ENCODE data around the gene IL21R.
"Not testable (repeated sequence)": the region's sequence is repeated elsewhere in the genome, so short reads cannot be mapped to it uniquely, and the experiment has no call there.

The IL21R gene

DNA sequence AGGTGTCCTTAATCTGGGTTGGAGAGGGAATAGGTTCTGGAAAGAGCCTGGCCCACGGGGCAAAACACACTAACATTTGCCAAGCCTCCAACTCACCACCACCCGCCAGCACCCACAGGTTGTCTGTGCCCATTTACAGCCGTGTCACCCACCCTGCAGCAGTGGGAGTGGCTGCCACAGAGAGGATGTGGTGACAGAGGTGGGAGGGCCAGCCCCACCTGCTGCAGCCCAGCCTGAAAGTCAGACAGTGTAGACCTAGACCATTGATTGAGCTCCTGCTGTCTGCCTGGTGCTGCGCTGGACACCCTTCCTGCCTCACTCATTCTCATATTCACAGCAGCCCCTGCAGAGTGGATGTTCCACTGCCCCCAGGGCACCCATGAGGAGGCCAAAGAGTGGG lies 44.7 kb downstream of the IL21R start:
- peak; percentile 75 for DNase-seq (ENCODE audit: low read depth)

DNA sequence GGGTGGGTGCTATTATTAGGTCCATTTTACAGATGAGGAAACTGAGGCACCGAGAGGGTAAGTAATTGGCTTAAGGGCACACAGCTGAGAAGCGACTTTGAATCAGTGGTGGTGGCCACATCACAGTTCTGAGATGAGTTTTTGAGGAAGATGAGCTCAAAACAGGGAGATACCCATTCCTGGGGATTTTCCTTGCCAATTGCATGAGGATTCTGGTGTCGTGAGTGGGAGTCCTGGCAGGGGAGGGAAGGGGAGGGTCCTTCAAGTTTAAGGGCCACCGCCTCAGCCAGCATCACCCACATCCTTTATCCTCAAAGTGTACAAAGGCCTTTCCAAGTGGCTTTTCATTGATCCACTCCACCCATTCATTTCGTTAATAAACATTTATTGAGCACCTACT lies 45.3 kb downstream of the IL21R start:
- no peak for DNase-seq (ENCODE audit: low read depth)

DNA sequence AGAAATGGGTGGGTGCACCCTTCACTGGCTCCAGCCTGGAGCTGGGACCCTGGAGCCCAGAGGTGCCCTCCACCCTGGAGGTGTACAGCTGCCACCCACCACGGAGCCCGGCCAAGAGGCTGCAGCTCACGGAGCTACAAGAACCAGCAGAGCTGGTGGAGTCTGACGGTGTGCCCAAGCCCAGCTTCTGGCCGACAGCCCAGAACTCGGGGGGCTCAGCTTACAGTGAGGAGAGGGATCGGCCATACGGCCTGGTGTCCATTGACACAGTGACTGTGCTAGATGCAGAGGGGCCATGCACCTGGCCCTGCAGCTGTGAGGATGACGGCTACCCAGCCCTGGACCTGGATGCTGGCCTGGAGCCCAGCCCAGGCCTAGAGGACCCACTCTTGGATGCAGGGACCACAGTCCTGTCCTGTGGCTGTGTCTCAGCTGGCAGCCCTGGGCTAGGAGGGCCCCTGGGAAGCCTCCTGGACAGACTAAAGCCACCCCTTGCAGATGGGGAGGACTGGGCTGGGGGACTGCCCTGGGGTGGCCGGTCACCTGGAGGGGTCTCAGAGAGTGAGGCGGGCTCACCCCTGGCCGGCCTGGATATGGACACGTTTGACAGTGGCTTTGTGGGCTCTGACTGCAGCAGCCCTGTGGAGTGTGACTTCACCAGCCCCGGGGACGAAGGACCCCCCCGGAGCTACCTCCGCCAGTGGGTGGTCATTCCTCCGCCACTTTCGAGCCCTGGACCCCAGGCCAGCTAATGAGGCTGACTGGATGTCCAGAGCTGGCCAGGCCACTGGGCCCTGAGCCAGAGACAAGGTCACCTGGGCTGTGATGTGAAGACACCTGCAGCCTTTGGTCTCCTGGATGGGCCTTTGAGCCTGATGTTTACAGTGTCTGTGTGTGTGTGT lies 46.8 kb downstream of the IL21R start:
- no peak for DNase-seq (ENCODE audit: low read depth)

DNA sequence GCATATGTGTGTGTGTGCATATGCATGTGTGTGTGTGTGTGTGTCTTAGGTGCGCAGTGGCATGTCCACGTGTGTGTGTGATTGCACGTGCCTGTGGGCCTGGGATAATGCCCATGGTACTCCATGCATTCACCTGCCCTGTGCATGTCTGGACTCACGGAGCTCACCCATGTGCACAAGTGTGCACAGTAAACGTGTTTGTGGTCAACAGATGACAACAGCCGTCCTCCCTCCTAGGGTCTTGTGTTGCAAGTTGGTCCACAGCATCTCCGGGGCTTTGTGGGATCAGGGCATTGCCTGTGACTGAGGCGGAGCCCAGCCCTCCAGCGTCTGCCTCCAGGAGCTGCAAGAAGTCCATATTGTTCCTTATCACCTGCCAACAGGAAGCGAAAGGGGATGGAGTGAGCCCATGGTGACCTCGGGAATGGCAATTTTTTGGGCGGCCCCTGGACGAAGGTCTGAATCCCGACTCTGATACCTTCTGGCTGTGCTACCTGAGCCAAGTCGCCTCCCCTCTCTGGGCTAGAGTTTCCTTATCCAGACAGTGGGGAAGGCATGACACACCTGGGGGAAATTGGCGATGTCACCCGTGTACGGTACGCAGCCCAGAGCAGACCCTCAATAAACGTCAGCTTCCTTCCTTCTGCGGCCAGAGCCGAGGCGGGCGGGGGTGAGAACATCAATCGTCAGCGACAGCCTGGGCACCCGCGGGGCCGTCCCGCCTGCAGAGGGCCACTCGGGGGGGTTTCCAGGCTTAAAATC lies 47.6 kb downstream of the IL21R start:
- DNase-seq (ENCODE audit: low read depth), result peak; percentile 53

DNA sequence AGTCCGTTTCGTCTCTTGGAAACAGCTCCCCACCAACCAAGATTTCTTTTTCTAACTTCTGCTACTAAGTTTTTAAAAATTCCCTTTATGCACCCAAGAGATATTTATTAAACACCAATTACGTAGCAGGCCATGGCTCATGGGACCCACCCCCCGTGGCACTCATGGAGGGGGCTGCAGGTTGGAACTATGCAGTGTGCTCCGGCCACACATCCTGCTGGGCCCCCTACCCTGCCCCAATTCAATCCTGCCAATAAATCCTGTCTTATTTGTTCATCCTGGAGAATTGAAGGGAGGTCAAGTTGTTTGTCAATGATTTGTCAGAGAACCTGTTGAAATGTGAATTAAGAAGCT lies 48.2 kb downstream of the IL21R start:
- no peak for DNase-seq (ENCODE audit: low read depth)

DNA sequence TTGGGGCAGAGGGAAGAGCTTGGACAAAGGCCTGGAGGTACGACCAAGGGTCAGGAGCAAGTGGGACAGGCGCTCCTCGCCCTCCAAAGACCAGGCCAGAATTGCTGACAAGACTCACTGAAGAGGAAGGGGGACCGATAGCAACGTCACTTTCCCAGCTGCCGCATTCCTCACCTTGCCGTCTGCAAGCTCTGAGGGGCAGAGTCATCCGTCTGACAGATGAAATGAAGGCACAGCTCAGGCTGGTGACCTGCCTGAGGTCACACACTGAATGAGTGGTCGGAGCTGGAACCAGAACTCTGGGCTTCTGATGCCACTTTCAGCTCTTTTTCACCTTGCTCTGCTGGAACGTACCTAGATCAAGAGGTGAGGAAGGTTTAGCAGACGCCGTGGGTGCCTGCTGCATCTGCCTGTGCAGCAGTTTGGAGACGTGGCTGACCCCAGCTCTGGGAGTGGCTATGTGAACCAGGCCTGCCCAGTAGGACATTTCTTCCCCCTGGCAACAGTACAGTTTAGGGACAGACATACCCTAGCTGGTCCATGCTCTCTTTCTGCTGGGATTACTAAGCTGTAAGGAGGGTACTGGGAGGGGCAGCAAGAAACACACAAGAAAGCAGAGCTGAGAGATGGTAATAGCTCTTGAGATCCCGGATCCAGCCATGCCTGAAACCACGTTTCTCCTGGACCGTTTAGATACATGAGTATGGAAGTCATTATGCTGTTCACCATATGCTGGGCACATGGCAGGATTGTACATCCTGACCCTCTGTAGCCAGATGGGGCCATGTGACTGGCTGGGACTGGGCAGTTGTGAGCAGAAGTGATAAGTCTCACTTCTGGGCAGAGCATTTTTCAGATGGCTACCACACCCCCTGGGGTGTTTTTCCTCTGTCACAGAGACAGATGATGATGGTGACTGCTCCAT lies 50.9 kb downstream of the IL21R start:
- DNase-seq (ENCODE audit: low read depth), result no peak

DNA sequence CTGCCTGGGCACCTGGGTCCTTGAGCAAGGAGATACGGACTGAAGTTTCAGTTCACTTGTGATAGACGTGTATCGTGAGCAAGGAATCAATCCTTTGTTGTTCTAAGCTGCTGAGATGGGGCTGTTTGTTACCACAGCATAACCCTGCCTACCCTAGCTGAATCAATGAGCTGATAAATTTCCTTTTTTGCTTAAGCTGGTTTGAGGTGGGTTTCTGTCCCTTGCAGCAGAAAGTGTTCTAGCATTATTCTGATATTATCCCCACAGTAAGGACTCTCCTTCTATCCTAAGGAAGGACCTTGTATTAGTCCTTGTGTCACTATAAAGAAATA lies 51.5 kb downstream of the IL21R start:
- no peak for DNase-seq (ENCODE audit: low read depth)

DNA sequence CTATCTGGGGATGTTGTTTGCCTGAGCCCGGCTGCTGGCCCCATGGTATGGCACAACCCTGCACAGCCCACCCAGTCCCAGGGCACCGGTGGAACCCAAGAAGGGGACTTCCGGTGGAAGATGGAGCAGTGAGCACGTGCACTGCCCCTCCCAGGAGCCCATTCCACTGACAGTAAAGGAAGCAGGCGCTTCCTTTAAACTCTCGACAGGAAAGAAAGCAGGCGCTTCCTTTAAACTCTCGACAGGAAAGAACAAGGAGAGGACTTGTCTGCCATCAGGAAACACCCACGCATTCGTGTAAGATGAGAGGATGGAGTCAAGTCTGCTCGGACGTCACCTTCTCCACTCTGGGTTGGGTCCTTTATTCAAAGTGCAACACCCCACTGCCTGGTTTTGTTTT lies 53.7 kb downstream of the IL21R start:
- DNase-seq (ENCODE audit: low read depth), result no peak

DNA sequence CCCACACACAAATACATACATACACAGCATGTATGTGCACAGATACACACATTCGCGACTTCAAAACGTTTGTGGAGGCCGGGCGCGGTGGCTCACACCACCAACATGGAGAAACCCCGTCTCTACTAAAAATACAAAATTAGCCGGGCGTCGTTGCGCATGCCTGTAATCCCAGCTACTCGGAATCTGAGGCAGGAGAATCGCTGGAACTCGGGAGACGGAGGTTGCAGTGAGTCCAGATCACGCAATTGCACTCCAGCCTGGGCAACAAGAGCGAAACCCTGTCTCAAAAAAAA lies 55.6 kb downstream of the IL21R start:
- DNase-seq (ENCODE audit: low read depth), result not testable (repeated sequence)

DNA sequence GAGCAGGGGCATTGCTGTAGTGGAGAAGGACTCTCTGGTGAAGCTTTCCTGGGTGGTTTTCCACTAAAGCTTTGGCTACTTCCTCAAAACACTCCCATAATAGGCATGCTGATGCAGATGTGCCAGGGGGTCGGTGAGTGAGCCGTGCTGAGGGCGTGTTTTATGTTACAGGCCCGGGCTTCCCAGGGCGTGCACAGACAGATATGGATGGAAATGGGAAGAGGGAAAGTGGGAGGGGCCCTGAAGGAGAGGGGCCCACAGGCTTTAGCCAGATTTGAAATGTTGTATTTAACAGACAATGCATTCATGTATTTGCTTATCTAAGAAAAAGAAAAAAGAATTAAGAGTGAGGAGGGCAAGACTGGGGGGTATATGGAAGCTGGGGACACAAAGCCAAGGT lies 56.3 kb downstream of the IL21R start:
- no peak for DNase-seq (ENCODE audit: low read depth)

DNA sequence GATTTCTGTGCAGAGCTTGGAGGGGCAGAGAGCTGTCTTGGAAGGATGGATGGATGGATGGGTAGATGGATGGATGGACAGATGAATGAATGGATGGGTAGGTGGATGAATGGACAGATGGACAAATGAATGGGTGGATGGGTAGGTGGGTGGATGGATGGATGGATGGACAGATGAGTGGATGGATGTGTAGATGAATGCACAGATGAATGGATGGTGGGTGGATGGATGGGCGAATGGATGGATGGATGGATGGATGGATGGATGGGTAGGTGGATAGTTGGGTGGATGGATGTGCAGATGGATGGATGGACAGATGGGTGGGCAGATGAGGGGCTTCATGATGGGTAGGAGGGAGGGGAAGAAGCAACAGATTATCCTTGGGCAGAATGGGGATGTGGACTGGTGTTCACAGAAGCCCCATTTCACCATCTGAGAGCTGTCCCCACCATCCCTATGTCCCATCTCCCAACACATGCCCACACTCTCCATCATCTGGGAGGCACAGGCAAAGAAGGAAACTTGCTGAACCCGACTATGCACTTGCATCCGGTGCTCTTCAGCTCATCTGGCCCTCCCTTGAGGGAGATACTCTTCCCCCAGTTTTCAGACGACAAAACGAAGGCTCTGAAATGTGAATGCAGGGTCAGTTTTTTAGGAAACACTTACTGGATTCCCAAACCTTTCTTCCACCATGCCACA lies 57.2 kb downstream of the IL21R start:
- DNase-seq (ENCODE audit: low read depth), result no peak

DNA sequence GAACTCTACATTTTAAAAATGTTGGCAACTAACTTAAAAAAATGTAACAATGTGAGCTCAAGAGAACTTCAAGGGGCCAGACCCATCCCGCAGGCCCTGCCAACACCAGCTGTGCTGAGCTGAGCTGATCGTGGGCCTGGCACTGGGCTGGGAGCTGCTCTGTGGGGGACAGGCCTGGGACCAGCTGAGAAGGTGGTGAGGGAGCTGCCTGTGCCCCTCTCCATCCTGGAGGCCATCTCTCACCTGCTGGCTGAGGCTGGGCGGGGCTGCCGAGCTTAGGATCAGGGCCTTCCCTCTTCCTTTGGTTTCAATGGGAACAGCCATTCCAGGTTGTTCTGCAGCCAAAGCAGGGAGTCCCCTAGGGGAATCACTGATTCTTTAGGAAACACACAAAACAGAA lies 58.2 kb downstream of the IL21R start:
- no peak for DNase-seq (ENCODE audit: low read depth)

DNA sequence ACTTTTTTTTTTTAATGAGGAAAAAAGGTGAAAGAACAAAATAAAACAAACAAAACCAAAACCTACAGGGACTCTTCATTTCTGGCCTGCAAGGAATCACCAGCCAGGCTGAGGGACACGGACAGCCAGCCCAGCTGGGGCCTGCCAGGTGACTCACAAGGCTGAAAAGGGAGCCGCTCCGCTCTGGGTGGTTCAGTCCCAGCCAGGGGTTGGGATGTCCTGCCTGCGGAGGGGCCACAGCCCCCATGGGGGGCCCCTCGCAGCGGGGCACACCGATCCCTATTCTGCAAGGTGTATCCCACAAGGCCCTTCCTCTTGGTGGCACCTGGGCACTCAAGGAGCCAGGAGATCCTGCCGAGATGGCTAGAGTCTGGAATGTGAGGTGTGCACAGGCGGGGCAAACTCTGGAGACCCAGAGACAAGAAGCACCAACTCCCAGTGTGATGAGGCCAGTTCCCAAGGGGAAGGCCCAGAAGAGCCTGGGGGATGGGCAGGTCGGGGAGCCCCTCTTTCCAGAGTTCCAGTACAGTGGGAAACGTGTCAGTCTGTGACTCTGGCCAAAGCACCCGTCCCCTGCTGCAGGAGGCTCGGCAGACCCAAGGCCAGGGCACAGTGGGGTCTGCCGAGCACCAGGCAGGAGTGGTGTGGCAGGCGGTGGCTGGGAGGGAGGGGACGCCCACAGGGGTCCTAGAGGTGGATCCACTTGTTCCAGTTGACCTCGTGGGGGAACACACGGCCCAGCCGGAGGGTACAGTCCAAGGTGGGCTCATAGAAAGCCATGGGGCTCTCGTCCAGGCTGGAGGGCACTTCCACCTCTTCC lies 58.9 kb downstream of the IL21R start:
- no peak for DNase-seq (ENCODE audit: low read depth)

DNA sequence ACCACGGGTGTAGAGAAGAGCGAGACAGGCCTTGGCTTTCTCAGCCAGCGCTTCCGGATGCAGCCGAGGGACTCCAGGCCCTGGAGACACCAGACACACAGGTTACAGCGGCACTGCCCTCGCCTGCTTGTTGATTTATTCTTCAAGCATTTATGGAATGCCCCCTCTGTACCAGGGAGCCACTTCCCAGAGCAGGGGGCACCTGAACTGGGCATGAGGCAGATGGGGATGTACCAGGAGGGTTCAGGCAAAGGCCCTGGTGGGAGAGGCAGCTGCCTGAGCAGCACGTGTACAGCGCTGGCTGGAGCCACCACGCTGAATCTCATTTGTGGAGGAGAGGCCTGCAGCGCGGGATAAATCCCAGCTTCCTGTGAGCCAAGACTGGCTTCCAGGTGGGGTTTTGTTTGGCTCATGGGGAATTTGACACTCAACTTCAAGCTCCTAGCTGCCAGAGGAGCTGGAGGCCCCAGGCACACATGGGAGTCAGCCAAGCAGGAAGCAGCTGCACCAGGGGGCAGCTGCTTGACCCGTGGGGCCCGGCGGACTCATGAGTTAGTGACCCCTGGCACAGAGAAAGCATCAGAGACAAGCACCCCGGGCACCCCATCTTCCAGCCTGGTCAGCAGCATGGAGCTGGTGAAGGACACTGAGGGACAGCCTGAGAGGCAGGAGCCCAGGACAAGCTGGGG lies 59.7 kb downstream of the IL21R start:
- no peak for DNase-seq (ENCODE audit: low read depth)

DNA sequence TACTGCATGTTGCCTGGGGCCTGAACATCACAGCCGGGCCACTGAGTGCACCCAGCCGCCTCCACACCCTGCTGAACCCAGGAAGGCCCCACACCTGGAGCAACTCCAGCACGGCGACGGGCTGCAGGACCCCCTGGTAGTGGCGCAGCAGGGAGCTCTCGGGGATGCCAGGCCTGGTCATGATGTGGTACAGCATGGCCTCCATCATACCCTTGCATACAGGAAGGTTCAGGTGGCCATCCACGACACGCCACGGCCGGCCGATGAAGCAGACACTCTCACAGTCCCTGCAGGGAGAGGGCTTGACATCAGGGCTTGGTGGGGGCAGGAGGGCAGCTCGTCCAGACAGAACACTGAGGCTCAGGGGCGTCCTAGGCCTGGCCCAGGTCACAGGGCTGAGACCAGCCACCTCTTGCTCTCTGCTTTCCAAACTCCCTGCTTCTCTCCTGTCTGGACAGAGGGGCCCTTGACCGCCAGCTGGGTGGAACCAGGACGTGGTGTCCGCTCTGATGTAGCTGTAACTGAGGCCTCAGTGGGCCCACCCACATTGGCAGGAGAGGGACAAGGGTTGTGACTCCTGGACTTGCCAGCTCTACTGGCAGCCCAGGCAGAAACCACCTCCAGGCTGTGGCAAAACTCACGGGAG lies 60.3 kb downstream of the IL21R start:
- DNase-seq (ENCODE audit: low read depth), result no peak

DNA sequence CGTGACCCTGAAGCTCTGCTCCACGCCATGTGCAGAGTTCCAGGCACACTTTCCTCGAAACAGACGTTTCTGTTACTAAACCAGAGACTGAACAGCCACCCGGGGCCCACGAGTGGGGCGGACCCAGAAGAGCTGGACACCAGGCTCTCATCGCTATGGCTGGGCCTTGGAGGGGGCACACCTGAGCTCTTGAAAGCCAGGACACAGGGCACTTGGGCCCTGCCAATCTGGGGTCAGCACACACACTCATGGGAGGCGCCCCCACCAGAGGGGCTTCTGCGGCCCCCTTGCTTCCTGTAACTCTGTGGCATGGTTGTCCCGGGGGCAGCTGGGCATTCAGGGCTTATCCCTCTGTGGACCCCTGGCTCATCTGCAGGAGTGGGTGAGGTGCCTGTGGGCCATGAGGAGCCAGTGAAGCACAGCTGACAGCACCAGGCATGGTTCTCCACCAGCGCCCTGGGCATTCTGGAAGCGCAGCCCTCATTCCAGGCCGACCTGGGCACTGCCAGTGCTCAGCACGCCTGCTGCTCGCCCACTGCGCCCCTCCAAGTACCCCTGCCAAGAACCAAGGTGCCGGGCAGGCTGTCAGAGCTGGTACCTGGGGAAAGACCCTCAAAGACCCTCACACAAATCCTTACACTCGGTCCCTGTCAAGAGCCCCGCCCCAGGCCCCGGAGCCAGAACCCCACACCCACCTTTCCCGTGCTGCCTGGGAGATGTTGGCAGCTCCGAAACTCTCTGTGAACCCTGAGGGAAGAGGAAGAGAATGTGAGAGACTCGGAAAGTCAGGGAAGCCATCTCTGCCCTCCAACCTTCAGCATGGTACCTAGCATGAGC lies 61.1 kb downstream of the IL21R start:
- DNase-seq (ENCODE audit: low read depth), result no peak

DNA sequence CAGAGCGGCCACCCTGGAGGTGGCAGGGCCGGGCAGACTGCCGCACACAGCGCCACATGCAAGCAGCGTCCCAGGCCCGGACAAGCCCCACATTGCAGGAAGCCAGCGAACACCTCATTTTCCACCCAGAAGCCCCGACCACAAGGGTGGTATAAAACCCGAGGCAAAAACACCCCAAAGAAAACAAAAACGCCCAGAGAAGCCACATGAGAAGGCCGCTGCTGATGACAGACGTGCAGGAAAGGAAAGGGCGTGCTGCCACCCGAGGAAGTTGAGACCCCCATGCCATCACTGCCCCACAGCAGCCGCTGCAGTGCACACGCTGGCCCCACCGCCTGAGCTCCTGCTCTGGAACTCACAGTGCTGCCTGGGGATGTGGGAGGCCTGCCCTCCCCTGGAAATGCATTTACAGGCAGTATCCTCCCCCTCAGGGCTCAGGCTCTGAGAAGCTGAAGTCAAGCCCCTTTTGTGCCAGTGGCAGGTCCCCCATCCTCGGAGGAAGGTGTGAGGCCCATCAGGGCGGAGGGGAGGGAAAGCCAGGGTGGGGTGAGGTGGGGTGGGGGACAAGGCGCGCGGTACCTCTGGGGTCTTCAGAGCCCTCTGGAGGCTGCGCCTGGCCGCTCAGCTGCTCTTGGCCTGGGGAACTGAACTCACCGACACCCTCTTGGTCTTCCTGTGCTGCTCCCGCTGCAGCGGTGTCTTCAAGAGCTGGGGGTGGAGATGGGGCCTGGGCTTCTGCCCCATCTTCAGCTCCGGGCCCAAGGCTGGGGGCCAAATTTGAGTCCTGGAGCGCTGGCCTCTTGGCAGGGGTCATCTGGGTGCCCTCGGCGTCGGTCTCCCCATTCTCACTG lies 62.0 kb downstream of the IL21R start:
- peak; percentile 34 for DNase-seq (ENCODE audit: low read depth)

All from activated T-helper 1 cell treated with Interleukin-2 at 50 U/mL for 16 hours (primary cell).